Measurements from ENCODE around the gene STXBP1. TPM values are rescaled to one million over a fixed set of nuclear protein-coding genes. Genes with fewer than 3 reads are reported as not detected.
"Not testable (repeated sequence)": the region's sequence is repeated elsewhere in the genome, so short reads cannot be mapped to it uniquely, and the experiment has no call there.

STXBP1 gene
- total RNA-seq, 1 donor from 2014 or later = 44.9 TPM

DNA sequence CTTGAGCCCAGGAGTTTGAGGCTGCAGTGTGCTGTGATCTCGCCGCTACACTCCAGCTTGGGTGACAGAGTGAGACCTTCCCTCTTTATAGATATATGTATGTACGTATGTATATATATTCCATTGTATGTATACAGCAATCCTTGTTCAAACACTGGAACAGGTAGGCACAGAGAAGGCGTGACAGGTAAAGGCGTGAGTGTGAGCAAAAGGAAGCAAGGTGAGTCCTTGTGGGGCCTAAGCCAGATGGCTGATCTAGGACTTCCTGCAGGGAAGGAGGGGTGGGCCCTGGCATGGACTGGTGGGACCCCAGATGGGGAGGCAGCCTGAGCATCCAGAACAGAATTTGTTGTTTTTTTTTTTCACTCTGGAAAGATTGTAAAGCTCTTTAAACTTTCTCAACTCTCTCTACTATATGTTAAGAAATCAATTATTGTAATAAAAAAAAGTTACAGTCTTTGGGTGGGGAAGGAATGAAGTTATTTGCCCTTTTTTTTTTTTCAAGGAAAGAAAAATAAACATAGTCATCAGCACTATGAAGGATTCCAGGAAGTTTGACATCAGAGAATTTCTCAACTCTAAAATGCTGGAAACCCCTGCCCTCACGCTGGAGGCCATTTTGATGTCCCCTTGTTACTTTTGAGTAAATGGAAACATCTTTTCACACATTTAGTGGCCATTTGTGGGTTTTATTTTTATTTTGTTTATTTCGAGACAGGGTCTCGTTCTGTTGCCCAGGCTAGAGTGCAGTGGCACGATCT, 38.9 kb upstream of the STXBP1 start:
- Mint-ChIP-seq H3K27ac (ENCODE audit: unreplicated experiment) (peak overlapping the region; percentile 94), H3K9me3 (ENCODE audit: unreplicated experiment) (no peaks in the 10 kb centered on the region), H3K36me3 (ENCODE audit: unreplicated experiment) (no peaks in the 10 kb centered on the region), H3K4me3 (ENCODE audit: unreplicated experiment) (no peak overlapping the region), H3K27me3 (ENCODE audit: unreplicated experiment) (no peaks in the 10 kb centered on the region), H3K4me1 (ENCODE audit: unreplicated experiment) (peaks cover 65% of the 10 kb centered on the region)
- no peak for DNase-seq (ENCODE audit: extremely low spot score, unreplicated experiment)
- TF ChIP-seq, protein P1, sequence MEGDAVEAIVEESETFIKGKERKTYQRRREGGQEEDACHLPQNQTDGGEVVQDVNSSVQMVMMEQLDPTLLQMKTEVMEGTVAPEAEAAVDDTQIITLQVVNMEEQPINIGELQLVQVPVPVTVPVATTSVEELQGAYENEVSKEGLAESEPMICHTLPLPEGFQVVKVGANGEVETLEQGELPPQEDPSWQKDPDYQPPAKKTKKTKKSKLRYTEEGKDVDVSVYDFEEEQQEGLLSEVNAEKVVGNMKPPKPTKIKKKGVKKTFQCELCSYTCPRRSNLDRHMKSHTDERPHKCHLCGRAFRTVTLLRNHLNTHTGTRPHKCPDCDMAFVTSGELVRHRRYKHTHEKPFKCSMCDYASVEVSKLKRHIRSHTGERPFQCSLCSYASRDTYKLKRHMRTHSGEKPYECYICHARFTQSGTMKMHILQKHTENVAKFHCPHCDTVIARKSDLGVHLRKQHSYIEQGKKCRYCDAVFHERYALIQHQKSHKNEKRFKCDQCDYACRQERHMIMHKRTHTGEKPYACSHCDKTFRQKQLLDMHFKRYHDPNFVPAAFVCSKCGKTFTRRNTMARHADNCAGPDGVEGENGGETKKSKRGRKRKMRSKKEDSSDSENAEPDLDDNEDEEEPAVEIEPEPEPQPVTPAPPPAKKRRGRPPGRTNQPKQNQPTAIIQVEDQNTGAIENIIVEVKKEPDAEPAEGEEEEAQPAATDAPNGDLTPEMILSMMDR (IDR thresholded peaks at IDR 0.05) = no peak

DNA sequence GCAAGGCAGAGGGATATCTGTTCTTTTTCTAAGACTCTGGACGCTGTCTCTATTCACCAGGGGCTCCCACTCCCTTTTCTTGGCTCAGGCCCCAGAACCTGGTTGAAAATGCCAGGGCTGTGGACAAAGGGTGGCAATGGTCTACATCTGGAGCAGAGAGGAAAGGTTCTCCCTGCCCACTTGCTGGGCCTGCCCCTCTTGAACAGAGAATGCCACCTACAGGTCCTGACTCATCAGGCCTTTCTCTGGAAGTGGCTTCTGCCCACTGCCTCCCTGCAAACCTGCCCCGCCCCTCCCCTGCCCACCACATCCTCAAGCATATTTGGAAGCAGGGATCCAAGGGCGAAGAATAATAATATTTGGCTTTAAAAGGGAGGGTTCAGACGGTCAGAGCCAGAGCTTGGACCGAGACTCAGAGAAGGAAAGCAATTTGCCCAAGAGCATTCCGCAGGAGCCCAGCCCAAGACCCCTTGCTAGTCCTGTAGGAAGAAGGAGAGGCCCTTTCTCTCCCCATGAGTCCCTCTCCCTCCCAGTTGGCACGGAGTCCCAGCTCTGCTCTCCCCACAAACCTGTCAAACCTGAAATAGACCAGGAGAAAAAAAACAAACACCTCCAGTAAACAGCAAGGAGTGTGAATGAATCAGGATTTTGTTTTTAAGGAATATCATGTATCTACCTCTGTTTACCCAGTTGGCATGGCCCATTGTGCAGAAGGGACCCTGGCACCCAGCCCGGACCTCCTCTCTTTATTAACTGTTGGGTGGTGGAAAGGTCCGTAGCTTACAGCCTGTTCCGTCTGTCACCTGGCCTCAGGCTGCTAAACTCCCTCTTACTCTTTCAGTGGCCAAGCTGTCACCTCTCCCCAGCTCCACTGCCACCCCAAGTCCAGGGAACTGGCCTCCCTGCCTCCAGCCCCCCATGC, 37.7 kb upstream of the STXBP1 start:
- peak overlapping the region; percentile 94 for H3K27ac Mint-ChIP-seq (ENCODE audit: unreplicated experiment)
- no peaks in the 10 kb centered on the region for H3K27me3 Mint-ChIP-seq (ENCODE audit: unreplicated experiment)
- H3K9me3 Mint-ChIP-seq (ENCODE audit: unreplicated experiment) = no peaks in the 10 kb centered on the region
- DNase-seq (ENCODE audit: extremely low spot score, unreplicated experiment) = no peak
- no peaks in the 10 kb centered on the region for H3K36me3 Mint-ChIP-seq (ENCODE audit: unreplicated experiment)
- H3K4me3 Mint-ChIP-seq (ENCODE audit: unreplicated experiment) = peak overlapping the region; percentile 20
- TF ChIP-seq, protein P1 (IDR thresholded peaks at IDR 0.05) = peak; percentile 22
- peaks cover 74% of the 10 kb centered on the region for H3K4me1 Mint-ChIP-seq (ENCODE audit: unreplicated experiment)

DNA sequence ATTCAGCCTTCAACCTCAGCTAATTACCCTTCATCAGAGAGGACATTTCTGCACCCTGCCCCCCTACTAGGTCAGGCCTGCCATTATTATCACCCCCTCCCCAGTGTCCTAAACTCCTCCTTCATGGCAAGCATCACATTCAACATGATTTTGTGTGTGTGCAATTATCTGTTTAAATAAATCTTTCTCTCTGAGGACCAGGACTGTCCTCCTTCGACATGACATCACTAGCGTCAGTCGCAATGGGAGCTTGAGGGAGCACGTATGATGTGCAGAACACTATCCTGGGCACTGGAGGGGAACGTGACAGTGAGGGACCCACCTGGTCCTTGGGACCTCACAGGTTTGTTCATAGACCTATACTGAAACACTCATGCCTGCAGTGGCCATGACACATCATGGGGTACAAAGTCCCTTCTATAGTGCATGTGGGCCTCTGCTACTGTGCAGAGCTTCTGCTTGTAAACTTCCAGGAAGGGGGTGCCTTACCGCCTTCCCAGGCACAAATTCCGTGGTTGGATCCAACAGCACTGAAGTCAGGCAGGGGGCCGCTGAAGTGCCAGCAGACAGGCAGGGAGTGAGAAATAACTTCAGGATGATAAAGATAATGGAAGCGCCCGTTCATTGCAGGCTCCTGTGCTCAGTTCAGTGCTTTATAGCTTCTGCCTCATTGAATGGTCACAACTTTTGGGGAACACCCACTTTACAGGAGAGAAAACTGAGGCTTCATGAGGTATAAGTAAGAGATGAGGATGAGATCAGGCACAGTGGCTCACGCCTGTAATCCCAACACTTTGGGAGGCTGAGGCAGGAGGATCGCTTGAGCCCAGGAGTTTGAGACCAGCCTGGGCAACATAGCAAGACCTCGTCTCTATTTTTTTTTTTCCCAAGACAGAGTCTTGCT, 36.0 kb upstream of the STXBP1 start:
- TF ChIP-seq, protein P1 (IDR thresholded peaks at IDR 0.05) = no peak
- Mint-ChIP-seq H3K36me3 (ENCODE audit: unreplicated experiment) (no peaks in the 10 kb centered on the region), H3K27me3 (ENCODE audit: unreplicated experiment) (no peaks in the 10 kb centered on the region), H3K9me3 (ENCODE audit: unreplicated experiment) (no peaks in the 10 kb centered on the region), H3K4me1 (ENCODE audit: unreplicated experiment) (peaks cover 78% of the 10 kb centered on the region), H3K27ac (ENCODE audit: unreplicated experiment) (peak overlapping the region; percentile 50), H3K4me3 (ENCODE audit: unreplicated experiment) (no peak overlapping the region)
- DNase-seq (ENCODE audit: extremely low spot score, unreplicated experiment) = no peak

DNA sequence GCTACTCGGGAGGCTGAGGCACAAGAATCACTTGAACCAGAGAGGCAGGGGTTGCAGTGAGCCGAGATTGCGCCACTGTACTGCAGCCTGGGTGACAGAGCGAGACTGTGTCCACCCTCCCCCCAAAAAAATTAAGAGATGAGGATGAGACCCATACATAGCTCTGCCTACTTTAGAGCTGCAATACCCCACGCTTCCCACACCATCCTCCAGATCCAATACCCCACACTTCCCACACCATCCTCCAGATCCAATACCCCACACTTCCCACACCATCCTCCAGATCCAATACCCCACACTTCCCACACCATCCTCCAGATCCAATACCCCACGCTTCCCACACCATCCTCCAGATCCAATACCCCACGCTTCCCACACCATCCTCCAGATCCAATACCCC, 34.9 kb upstream of the STXBP1 start:
- not testable (repeated sequence) for H3K4me3 Mint-ChIP-seq (ENCODE audit: unreplicated experiment); H3K27ac Mint-ChIP-seq (ENCODE audit: unreplicated experiment); H3K27me3 Mint-ChIP-seq (ENCODE audit: unreplicated experiment); DNase-seq (ENCODE audit: extremely low spot score, unreplicated experiment); H3K36me3 Mint-ChIP-seq (ENCODE audit: unreplicated experiment); H3K9me3 Mint-ChIP-seq (ENCODE audit: unreplicated experiment)
- H3K4me1 Mint-ChIP-seq (ENCODE audit: unreplicated experiment) = peaks cover 71% of the 10 kb centered on the region

DNA sequence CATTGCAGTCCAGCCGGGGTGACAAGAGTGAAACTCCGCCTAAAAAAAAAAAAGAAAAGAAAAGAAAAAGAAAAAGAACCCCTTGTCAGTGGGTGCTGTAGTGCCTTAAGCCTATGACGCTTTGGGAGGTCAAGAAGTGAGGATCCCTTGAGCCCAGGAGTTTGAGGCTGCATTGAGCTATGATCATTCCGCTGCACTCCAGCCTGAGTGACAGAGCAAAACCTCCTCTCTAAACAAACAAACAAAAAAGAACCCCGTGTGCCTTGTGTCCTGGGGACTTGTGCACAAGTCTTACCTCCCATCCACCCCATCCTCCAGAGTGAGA, 33.5 kb upstream of the STXBP1 start:
- TF ChIP-seq, protein P1 (IDR thresholded peaks at IDR 0.05) = no peak
- Mint-ChIP-seq H3K27ac (ENCODE audit: unreplicated experiment) (peak overlapping the region; percentile 98), H3K36me3 (ENCODE audit: unreplicated experiment) (no peaks in the 10 kb centered on the region), H3K4me3 (ENCODE audit: unreplicated experiment) (peak overlapping the region; percentile 67), H3K9me3 (ENCODE audit: unreplicated experiment) (no peaks in the 10 kb centered on the region), H3K4me1 (ENCODE audit: unreplicated experiment) (peaks cover 60% of the 10 kb centered on the region), H3K27me3 (ENCODE audit: unreplicated experiment) (no peaks in the 10 kb centered on the region)
- DNase-seq (ENCODE audit: extremely low spot score, unreplicated experiment) = no peak

Measured in osteocyte (in vitro differentiated cells).